ENCODE data around the gene DNAJC10.
"Not testable (repeated sequence)": the region's sequence is repeated elsewhere in the genome, so short reads cannot be mapped to it uniquely, and the experiment has no call there.

The DNAJC10 gene

GRCh38 chr2:182717416-182717815 lies 1.4 kb downstream of the DNAJC10 start:
- Mint-ChIP-seq H3K27me3 (ENCODE audit: low read depth, poor library complexity) (no peaks in the 10 kb centered on the region), H3K4me1 (no peaks in the 10 kb centered on the region), H3K36me3 (ENCODE audit: low read depth) (peaks cover 16% of the 10 kb centered on the region), H3K9me3 (no peaks in the 10 kb centered on the region), H3K4me3 (peak overlapping the region; percentile 21), H3K27ac (no peak overlapping the region)
- TF ChIP-seq CTCF (IDR thresholded peaks at IDR 0.05): no peak
- DNase-seq: no peak

GRCh38 chr2:182717816-182718215 lies 1.8 kb downstream of the DNAJC10 start:
- H3K27me3 Mint-ChIP-seq (ENCODE audit: low read depth, poor library complexity): no peaks in the 10 kb centered on the region
- H3K4me3 Mint-ChIP-seq: peak overlapping the region; percentile 21

GRCh38 chr2:182718459-182718858 lies 2.4 kb downstream of the DNAJC10 start:
- Mint-ChIP-seq H3K4me3 (no peak overlapping the region), H3K27me3 (ENCODE audit: low read depth, poor library complexity) (no peaks in the 10 kb centered on the region), H3K36me3 (ENCODE audit: low read depth) (peaks cover 20% of the 10 kb centered on the region), H3K4me1 (no peaks in the 10 kb centered on the region), H3K9me3 (no peaks in the 10 kb centered on the region), H3K27ac (no peak overlapping the region)
- TF ChIP-seq CTCF (IDR thresholded peaks at IDR 0.05): no peak
- no peak for DNase-seq

More at GRCh38 chr2:182717816-182718215, 1.8 kb downstream of the DNAJC10 start:
- no peak overlapping the region for H3K27ac Mint-ChIP-seq
- no peak for TF ChIP-seq CTCF (IDR thresholded peaks at IDR 0.05)
- DNase-seq: no peak
- H3K4me1 Mint-ChIP-seq: no peaks in the 10 kb centered on the region
- peaks cover 16% of the 10 kb centered on the region for H3K36me3 Mint-ChIP-seq (ENCODE audit: low read depth)
- no peaks in the 10 kb centered on the region for H3K9me3 Mint-ChIP-seq

- not testable (repeated sequence) for H3K4me3 Mint-ChIP-seq; DNase-seq; H3K4me1 Mint-ChIP-seq; H3K27ac Mint-ChIP-seq; H3K27me3 Mint-ChIP-seq (ENCODE audit: low read depth, poor library complexity); H3K9me3 Mint-ChIP-seq
- H3K36me3 Mint-ChIP-seq (ENCODE audit: low read depth): peaks cover 25% of the 10 kb centered on the region
Observed at GRCh38 chr2:182719116-182719515, 3.1 kb downstream of the DNAJC10 start.

GRCh38 chr2:182724656-182725055 lies 8.6 kb downstream of the DNAJC10 start:
- no peak for DNase-seq
- Mint-ChIP-seq H3K36me3 (ENCODE audit: low read depth) (peaks cover 37% of the 10 kb centered on the region), H3K9me3 (no peaks in the 10 kb centered on the region), H3K4me1 (no peaks in the 10 kb centered on the region), H3K4me3 (no peak overlapping the region), H3K27me3 (ENCODE audit: low read depth, poor library complexity) (no peaks in the 10 kb centered on the region), H3K27ac (no peak overlapping the region)
- TF ChIP-seq CTCF (IDR thresholded peaks at IDR 0.05): no peak

- Mint-ChIP-seq H3K9me3 (no peaks in the 10 kb centered on the region), H3K27ac (no peak overlapping the region), H3K36me3 (ENCODE audit: low read depth) (peaks cover 40% of the 10 kb centered on the region), H3K27me3 (ENCODE audit: low read depth, poor library complexity) (no peaks in the 10 kb centered on the region), H3K4me3 (no peak overlapping the region), H3K4me1 (no peaks in the 10 kb centered on the region)
- no peak for DNase-seq
- TF ChIP-seq CTCF (IDR thresholded peaks at IDR 0.05): no peak
Observed at GRCh38 chr2:182726473-182726872, 10.4 kb downstream of the DNAJC10 start.
